BJ (cell line): Measurements from ENCODE around the gene ENDOU. TPM values are rescaled to one million over a fixed set of nuclear protein-coding genes. Genes with fewer than 3 reads are reported as not detected.

Experiments used
- CTCF ChIA-PET: fragments of 350-600 bp; formaldehyde crosslinking; extraction: SDS; loops from one replicate; lab custom pipeline; 2021; ENCODE audit warnings: antibody characterized with exemption, inconsistent platforms; lab: Yijun Ruan, JAX
- POLR2A ChIA-PET: fragments of 300-600 bp; sonication (Branson Sonifier 250); formaldehyde crosslinking; extraction: SDS; loops from one replicate; lab custom pipeline; 2021; ENCODE audit warnings: antibody characterized with exemption; lab: Charles Lee
- DNase-seq: peaks from one replicate; pipeline ENCODE4 v3.0.0-alpha.2; 2011; ENCODE audit warnings: low read depth
- H3K27me3 ChIP-seq: 2 replicates; pipeline ENCODE4 v1.6.0; 2011; ENCODE audit warnings: low read length; ENCODE audit not compliant: control insufficient read depth, insufficient read depth
- H3K36me3 ChIP-seq: 2 replicates; pipeline ENCODE4 v1.5.1; 2011; ENCODE audit warnings: low read length; ENCODE audit not compliant: control insufficient read depth, insufficient read depth
- H3K4me3 ChIP-seq: 2 replicates; pipeline ENCODE4 v1.5.1; 2011; ENCODE audit warnings: low read depth, mild to moderate bottlenecking, control low read depth, low read length
- CTCF ChIP-seq: IDR thresholded peaks from 2 replicates; pipeline ENCODE4 v1.5.1; 2011; ENCODE audit warnings: low read depth, mild to moderate bottlenecking, control low read depth, inconsistent platforms, low read length, moderate library complexity; ENCODE audit not compliant: insufficient read depth
- polyA plus RNA-seq: library from polyadenylated mRNA; depleted of rRNA; stranded (reverse); fragments of >200 nt; gene quantifications from 2 replicates; pipeline ENCODE4 v1.2.3, GENCODE V29; 2011

ENDOU gene
- polyA plus RNA-seq, 1 experiment = not detected

- peaks cover 6% of the 10 kb centered on the region for H3K27me3 ChIP-seq
- no peak for TF ChIP-seq CTCF
- DNase-seq = no peak
- H3K4me3 ChIP-seq = no peak overlapping the region
- CTCF ChIA-PET = interaction anchor here (0.9 to 17.6 kb wide), 17 partner anchors 13 to 251 kb away, joined by 3 to 454 read pairs (median 15); partner anchors contain the start of genes ENDOU, RAPGEF3 and SLC48A1
- POLR2A ChIA-PET = no interaction called here
- no peaks in the 10 kb centered on the region for H3K36me3 ChIP-seq
These were observed 15.5 kb upstream of the ENDOU start for GRCh38 chr12:47740606-47741339.

GRCh38 chr12:47739979-47740378 is 14.7 kb upstream of the ENDOU start:
- ChIA-PET CTCF (interaction anchor here (0.7 to 17.6 kb wide), 9 partner anchors 13 to 209 kb away, joined by 3 to 454 read pairs (median 91); partner anchors contain the start of genes ENDOU, RAPGEF3 and SLC48A1), POLR2A (no interaction called here)
- no peak for TF ChIP-seq CTCF

GRCh38 chr12:47739297-47739696 is 14.0 kb upstream of the ENDOU start:
- CTCF ChIA-PET = interaction anchor here (0.7 to 17.6 kb wide), 6 partner anchors 12 to 210 kb away, joined by 3 to 454 read pairs (median 122); partner anchors contain the start of genes ENDOU and SLC48A1
- TF ChIP-seq CTCF = no peak
- no peak for DNase-seq
- Histone ChIP-seq H3K4me3 (no peak overlapping the region), H3K36me3 (no peaks in the 10 kb centered on the region), H3K27me3 (peaks cover 2% of the 10 kb centered on the region; the same call in 1 of the 2 replicates)
- POLR2A ChIA-PET = no interaction called here

More at GRCh38 chr12:47739979-47740378, 14.7 kb upstream of the ENDOU start:
- DNase-seq = no peak
- H3K27me3 ChIP-seq = peaks cover 4% of the 10 kb centered on the region; the same call in 1 of the 2 replicates
- no peaks in the 10 kb centered on the region for H3K36me3 ChIP-seq
- no peak overlapping the region for H3K4me3 ChIP-seq

- no peak overlapping the region for H3K4me3 ChIP-seq
- no peaks in the 10 kb centered on the region for H3K36me3 ChIP-seq
- TF ChIP-seq CTCF = no peak
- ChIA-PET POLR2A (no interaction called here), CTCF (interaction anchor here (1.0 to 17.6 kb wide), 5 partner anchors 21 to 100 kb away, joined by 3 to 454 read pairs (median 23); partner anchors contain the start of genes RAPGEF3 and SLC48A1)
- H3K27me3 ChIP-seq = 0 out of 2 replicates have a peak, but pooled peaks cover 1% of the 10 kb centered on the region
- no peak for DNase-seq
These were observed 12.8 kb upstream of the ENDOU start for GRCh38 chr12:47737936-47738594.
